Activated naive CD8-positive, alpha-beta T cell treated with anti-CD3 and anti-CD28 coated beads, Interleukin-2, amount 50 U/mL, for 24 hours (primary cell): ENCODE data around the gene NDUFB7.
A peak's percentile ranks its signal among the peaks of the same experiment; 100 is the strongest.

ENCODE experiments used
- ATAC-seq: fragments of 150-1000 bp; cut with Tn5 transposase; one replicate; pipeline ENCODE4 v1.10.0; 2021
- DNase-seq: peaks from one replicate; pipeline ENCODE4 v3.0.0; 2021
- H3K27ac Mint-ChIP-seq: one replicate; pipeline ENCODE4 v1.8.0; 2021; ENCODE audit warnings: mild to moderate bottlenecking, mixed read lengths
- H3K27me3 Mint-ChIP-seq: one replicate; pipeline ENCODE4 v1.8.0; 2021; ENCODE audit warnings: mixed read lengths
- H3K36me3 Mint-ChIP-seq: one replicate; pipeline ENCODE4 v1.8.0; 2021; ENCODE audit warnings: low read depth, mixed read lengths
- H3K4me1 Mint-ChIP-seq: one replicate; pipeline ENCODE4 v1.8.0; 2021; ENCODE audit warnings: mixed read lengths
- H3K4me3 Mint-ChIP-seq: one replicate; pipeline ENCODE4 v1.8.0; 2021; ENCODE audit warnings: mild to moderate bottlenecking, moderate library complexity, mixed read lengths
- H3K9me3 Mint-ChIP-seq: one replicate; pipeline ENCODE4 v1.8.0; 2021; ENCODE audit warnings: mixed read lengths

NDUFB7 gene

GRCh38 chr19:14530005-14530348 lies 41.9 kb downstream of the NDUFB7 start:
- H3K4me1 Mint-ChIP-seq = peaks cover 35% of the 10 kb centered on the region
- ATAC-seq = no peak
- no peaks in the 10 kb centered on the region for H3K36me3 Mint-ChIP-seq

GRCh38 chr19:14529254-14530004 lies 42.4 kb downstream of the NDUFB7 start, which contains the start of gene TECR:
Gene TECR (plus strand): TSS chr19:14529594. CDS start chr19:14529697, 103 bp downstream.
- Mint-ChIP-seq H3K27me3 (no peaks in the 10 kb centered on the region), H3K9me3 (no peaks in the 10 kb centered on the region), H3K4me1 (peaks cover 35% of the 10 kb centered on the region), H3K36me3 (no peaks in the 10 kb centered on the region), H3K4me3 (peak within 1 kb of the TSS; percentile 92), H3K27ac (peak within 1 kb of the TSS; percentile 97)
- ATAC-seq = peak; percentile 98
- DNase-seq = peak; percentile 100

More at GRCh38 chr19:14530005-14530348, 41.9 kb downstream of the NDUFB7 start:
- DNase-seq = no peak
- H3K27ac Mint-ChIP-seq = peak overlapping the region; percentile 97
- H3K27me3 Mint-ChIP-seq = no peaks in the 10 kb centered on the region
- H3K9me3 Mint-ChIP-seq = no peaks in the 10 kb centered on the region
- H3K4me3 Mint-ChIP-seq = peak overlapping the region; percentile 92

DNA sequence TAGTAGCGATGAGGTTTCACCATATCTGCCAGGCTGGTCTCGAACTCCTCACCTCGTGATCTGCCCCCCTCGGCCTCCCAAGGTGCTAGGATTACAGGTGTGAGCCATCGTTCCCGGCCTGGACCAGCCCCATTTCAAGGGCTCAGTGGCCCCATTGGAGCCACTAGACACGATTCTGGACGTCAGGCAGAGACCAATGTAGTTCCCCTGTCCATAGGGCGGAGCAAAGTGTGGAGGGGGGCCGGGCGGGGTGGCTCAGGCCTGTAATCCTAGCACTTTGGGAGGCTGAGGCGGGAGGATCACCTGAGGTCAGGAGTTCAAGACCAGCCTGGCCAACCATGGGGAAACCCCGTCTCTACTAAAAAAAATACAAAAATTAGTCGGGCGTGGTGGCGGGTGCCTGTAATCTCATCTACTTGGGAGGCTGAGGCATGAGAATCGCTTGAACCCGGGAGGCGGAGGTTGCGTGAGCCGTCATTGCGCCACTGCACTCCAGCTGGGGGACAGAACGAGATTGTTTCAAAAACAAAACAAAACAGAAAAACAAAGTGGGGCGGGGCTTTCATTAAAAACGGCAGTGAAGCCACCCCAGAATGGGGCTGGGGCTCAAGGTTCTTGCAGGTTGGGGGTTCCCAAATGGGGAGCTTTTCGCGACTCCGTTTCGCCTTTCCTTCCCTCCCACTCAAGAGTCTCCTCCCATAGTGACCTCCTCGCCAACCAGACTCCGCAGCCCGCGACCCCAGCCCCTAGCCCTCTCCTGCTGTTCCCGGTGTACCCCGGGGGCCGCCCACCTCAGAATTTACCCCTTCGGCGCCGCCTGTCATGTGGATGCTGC lies 43.2 kb downstream of the NDUFB7 start:
- no peaks in the 10 kb centered on the region for H3K36me3 Mint-ChIP-seq
- peak overlapping the region; percentile 92 for H3K4me3 Mint-ChIP-seq
- H3K9me3 Mint-ChIP-seq = no peaks in the 10 kb centered on the region
- no peak for DNase-seq
- ATAC-seq = no peak
- H3K27me3 Mint-ChIP-seq = no peaks in the 10 kb centered on the region
- peaks cover 38% of the 10 kb centered on the region for H3K4me1 Mint-ChIP-seq
- peak overlapping the region; percentile 97 for H3K27ac Mint-ChIP-seq

DNA sequence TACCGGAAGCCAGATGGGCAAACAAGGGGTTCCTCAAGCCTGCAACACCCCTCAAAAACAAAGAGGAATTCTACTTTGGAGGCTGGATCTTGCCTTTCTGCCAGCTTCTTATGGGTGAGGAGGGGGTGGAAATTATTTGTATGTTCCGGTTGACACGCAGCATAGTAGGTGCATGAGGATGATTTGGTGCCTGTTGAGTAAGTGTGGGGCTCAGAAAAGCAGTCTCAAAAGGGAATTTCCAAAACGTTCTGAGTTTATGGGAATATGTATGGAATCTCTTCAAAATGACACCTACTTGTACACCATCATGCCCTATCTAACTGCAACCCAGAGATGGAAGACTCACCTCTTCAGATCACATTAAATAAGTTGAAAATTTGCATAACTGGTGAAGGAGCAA lies 45.4 kb downstream of the NDUFB7 start:
- H3K4me3 Mint-ChIP-seq = no peak overlapping the region
- H3K27ac Mint-ChIP-seq = no peak overlapping the region
- no peaks in the 10 kb centered on the region for H3K9me3 Mint-ChIP-seq
- no peaks in the 10 kb centered on the region for H3K27me3 Mint-ChIP-seq
- no peak for DNase-seq
- peaks cover 43% of the 10 kb centered on the region for H3K4me1 Mint-ChIP-seq
- no peaks in the 10 kb centered on the region for H3K36me3 Mint-ChIP-seq
- no peak for ATAC-seq

- Mint-ChIP-seq H3K27me3 (no peaks in the 10 kb centered on the region), H3K9me3 (no peaks in the 10 kb centered on the region), H3K4me1 (peaks cover 41% of the 10 kb centered on the region), H3K4me3 (no peak overlapping the region), H3K27ac (no peak overlapping the region), H3K36me3 (no peaks in the 10 kb centered on the region)
- ATAC-seq = no peak
- DNase-seq = no peak
These were observed 46.1 kb downstream of the NDUFB7 start for GRCh38 chr19:14525729-14526128.

DNA sequence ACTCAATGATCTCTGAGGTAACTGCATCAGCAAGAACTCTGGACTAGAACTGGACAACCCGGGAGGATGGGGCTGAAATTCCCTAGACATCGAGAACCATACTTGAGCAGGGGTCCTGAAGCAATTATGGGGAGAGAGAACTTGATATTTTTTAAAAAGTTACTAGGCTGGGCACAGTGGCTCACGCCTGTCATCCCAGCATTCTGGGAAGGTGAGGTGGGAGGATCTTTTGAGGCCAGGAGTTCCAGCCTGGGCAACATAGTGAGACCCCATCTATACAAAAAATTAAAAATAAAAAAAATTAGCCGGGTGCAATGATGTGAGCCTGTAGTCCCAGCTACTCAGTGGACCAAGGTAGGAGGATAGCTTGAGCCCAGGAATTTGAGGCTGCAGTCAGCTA lies 51.3 kb downstream of the NDUFB7 start:
- no peak for DNase-seq
- Mint-ChIP-seq H3K27ac (peak overlapping the region; percentile 97), H3K9me3 (no peaks in the 10 kb centered on the region), H3K27me3 (no peaks in the 10 kb centered on the region), H3K4me1 (peaks cover 59% of the 10 kb centered on the region), H3K36me3 (peaks cover 22% of the 10 kb centered on the region), H3K4me3 (no peak overlapping the region)
- ATAC-seq = no peak

DNA sequence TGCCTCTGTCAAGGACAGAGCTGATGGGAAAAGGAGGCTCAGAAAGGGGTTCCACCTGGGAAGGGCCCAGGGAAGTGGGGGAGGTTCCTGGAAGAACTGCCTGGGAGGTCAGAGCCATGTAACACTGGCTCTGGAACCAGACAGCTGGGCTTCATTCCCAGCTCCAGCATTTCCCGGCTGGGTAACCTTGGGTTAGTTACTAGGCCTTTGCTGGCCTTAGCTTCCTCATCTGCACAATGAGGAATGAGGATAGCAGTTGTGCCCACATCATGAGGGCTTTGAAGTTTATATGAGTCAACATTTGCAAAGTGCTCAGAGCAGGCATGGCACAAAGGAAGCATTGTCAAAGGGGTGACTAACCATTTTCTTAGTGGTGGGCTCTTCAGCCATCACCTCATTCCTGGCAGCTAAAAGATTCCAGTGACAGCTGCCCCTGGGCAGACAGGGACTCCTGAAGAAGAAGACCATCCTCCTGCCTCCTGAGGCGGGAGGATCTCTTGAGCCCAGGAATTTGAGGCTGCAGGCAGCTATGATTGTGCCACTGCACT lies 51.9 kb downstream of the NDUFB7 start:
- peak; percentile 8 for ATAC-seq
- H3K4me3 Mint-ChIP-seq = peak overlapping the region; percentile 86

GRCh38 chr19:14519245-14519859 lies 52.5 kb downstream of the NDUFB7 start:
- Mint-ChIP-seq H3K27me3 (no peaks in the 10 kb centered on the region), H3K4me1 (peaks cover 70% of the 10 kb centered on the region), H3K9me3 (no peaks in the 10 kb centered on the region), H3K4me3 (peak overlapping the region; percentile 86), H3K36me3 (peaks cover 33% of the 10 kb centered on the region), H3K27ac (peak overlapping the region; percentile 97)
- ATAC-seq (no peak), DNase-seq (no peak)

More for the DNA sequence above, 51.9 kb downstream of the NDUFB7 start:
- Mint-ChIP-seq H3K4me1 (peaks cover 65% of the 10 kb centered on the region), H3K27ac (peak overlapping the region; percentile 97), H3K27me3 (no peaks in the 10 kb centered on the region), H3K36me3 (peaks cover 28% of the 10 kb centered on the region), H3K9me3 (no peaks in the 10 kb centered on the region)
- no peak for DNase-seq

GRCh38 chr19:14517840-14518505 lies 53.9 kb downstream of the NDUFB7 start, which contains the start of gene DNAJB1:
Gene DNAJB1 (minus strand): TSS chr19:14518397. CDS start chr19:14518349, 48 bp downstream.
- Mint-ChIP-seq H3K9me3 (no peaks in the 10 kb centered on the region), H3K27me3 (no peaks in the 10 kb centered on the region), H3K27ac (peak within 1 kb of the TSS; percentile 97), H3K4me1 (peaks cover 65% of the 10 kb centered on the region), H3K4me3 (peak within 1 kb of the TSS; percentile 86), H3K36me3 (peaks cover 40% of the 10 kb centered on the region)
- DNase-seq = peak; percentile 76
- peak; percentile 58 for ATAC-seq

DNA sequence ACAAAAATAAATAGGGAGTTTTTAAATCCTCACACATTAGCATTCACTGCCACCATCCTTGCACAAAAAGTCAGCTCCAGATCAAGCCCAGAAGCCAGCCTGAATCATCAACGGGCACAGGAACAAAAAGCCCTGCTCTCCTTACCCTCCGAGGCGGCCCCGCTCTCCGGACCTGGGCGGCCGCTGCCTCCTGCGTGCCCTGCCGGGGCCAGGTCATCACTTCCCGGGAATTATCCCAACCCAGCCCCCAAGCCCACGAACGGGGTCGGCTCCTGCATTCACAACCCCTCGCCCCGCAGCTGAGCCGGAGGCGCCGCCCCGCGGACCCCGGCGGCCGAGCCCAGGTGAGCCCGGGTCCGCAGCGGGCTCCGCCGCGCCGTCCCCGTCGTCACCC lies 54.4 kb downstream of the NDUFB7 start:
- DNase-seq = no peak
- H3K4me1 Mint-ChIP-seq = peaks cover 60% of the 10 kb centered on the region
- H3K27ac Mint-ChIP-seq = peak overlapping the region; percentile 92
- H3K4me3 Mint-ChIP-seq = peak overlapping the region; percentile 86
- peaks cover 40% of the 10 kb centered on the region for H3K36me3 Mint-ChIP-seq
- H3K9me3 Mint-ChIP-seq = no peaks in the 10 kb centered on the region
- H3K27me3 Mint-ChIP-seq = no peaks in the 10 kb centered on the region
- no peak for ATAC-seq

DNA sequence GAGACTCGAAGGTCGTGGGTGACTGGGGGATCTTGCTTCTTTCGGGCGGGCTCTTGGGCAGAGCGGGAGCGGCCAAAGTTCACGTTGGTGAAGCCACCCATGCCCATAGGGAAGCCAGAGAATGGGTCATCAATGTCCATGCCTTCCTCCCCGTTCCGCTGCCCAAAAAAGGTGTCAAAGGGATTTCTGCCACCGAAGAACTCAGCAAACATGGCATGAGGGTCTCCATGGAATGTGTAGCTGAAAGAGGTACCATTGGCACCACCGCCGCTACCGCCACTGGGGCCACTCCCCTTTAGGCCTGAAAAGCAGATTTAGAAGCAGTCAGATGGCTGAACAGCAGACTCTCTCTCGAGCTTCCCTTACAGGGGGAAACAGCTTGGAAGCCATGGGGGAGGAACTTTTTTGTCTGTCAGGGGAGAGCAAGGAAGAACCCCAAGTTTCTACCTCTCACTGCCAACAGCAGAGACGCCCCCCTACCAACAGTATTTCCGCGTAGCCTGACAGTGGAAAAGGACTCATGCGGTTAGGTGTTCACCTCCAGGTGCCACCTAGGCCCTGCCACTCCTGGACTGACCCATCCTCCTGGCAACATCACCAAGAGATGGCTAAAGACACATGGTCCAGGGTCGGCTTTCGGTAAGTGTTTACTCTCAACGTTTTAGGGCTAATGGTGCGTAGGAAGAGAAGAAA lies 55.0 kb downstream of the NDUFB7 start:
- DNase-seq = no peak
- no peaks in the 10 kb centered on the region for H3K9me3 Mint-ChIP-seq
- H3K27me3 Mint-ChIP-seq = no peaks in the 10 kb centered on the region
- H3K4me1 Mint-ChIP-seq = peaks cover 54% of the 10 kb centered on the region
- peak overlapping the region; percentile 92 for H3K27ac Mint-ChIP-seq
- ATAC-seq = no peak
- peak overlapping the region; percentile 86 for H3K4me3 Mint-ChIP-seq
- H3K36me3 Mint-ChIP-seq = peaks cover 40% of the 10 kb centered on the region
